Neutrophil (primary cell): ENCODE measurements around the gene ZNF639.

Experiments
- H3K27ac ChIP-seq: fragments of 200-600 bp; sonication (generic); 2 replicates; pipeline ENCODE4 v1.5.1; 2016; ENCODE audit warnings: mild to moderate bottlenecking, moderate library complexity
- H3K27me3 ChIP-seq: fragments of 200-600 bp; sonication (generic); 2 replicates; pipeline ENCODE4 v1.6.0; 2016; ENCODE audit warnings: mild to moderate bottlenecking
- H3K36me3 ChIP-seq: fragments of 200-600 bp; sonication (generic); 2 replicates; pipeline ENCODE4 v1.5.1; 2017
- H3K4me1 ChIP-seq, 2 experiments: fragments of 200-600 bp in 1 of 2; sonication (generic) in 1 of 2; 1 replicate in 1 of 2; 2 replicates in 1 of 2; pipeline versions ENCODE4 v1.5.1 to v1.6.1; 2013 to 2016; ENCODE audit warnings: low read depth in 1 of 2, low read length in 1 of 2, mild to moderate bottlenecking in 1 of 2, moderate library complexity in 1 of 2; ENCODE audit not compliant: control insufficient read depth in 1 of 2, insufficient read depth in 1 of 2
- H3K4me3 ChIP-seq, 2 experiments: fragments of 200-600 bp in 1 of 2; sonication (generic) in 1 of 2; 1 replicate in 1 of 2; 2 replicates in 1 of 2; pipeline ENCODE4 v1.5.1; 2013 to 2016; ENCODE audit warnings: low read depth in 1 of 2, low read length in 1 of 2, mild to moderate bottlenecking in 1 of 2, moderate library complexity in 1 of 2
- H3K9me3 ChIP-seq: fragments of 200-600 bp; sonication (generic); 2 replicates; pipeline ENCODE4 v1.5.1; 2016
- TF ChIP-seq, protein P1 (sequence below): fragments of 200-600 bp; sonication (generic); IDR thresholded peaks from 2 replicates; pipeline ENCODE4 v1.5.1; 2016; ENCODE audit warnings: antibody characterized with exemption

Gene ZNF639

DNA sequence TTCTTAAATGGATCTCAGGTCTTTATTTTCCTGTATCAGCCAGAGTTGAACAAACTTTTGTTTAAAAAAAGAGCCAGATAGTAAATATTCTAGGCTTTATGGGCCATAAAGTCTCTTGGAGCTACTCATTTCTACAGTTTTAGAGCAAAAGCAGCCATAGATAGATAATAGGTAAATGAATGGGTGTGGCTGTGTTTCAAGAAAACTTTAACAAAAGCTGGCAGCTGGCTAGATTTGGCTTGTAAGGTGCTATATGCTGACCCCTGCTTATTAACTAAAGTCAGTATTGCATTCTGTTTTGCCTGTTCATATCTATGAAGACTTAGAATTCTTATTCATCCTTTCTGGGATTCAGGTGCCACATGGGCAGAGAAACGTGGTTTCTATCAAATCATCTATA is 53.6 kb downstream of the ZNF639 start:
- H3K4me1 ChIP-seq, result no peaks in the 10 kb centered on the region
- no peaks in the 10 kb centered on the region for H3K9me3 ChIP-seq
- H3K27me3 ChIP-seq, result no peaks in the 10 kb centered on the region
- TF ChIP-seq, protein P1, sequence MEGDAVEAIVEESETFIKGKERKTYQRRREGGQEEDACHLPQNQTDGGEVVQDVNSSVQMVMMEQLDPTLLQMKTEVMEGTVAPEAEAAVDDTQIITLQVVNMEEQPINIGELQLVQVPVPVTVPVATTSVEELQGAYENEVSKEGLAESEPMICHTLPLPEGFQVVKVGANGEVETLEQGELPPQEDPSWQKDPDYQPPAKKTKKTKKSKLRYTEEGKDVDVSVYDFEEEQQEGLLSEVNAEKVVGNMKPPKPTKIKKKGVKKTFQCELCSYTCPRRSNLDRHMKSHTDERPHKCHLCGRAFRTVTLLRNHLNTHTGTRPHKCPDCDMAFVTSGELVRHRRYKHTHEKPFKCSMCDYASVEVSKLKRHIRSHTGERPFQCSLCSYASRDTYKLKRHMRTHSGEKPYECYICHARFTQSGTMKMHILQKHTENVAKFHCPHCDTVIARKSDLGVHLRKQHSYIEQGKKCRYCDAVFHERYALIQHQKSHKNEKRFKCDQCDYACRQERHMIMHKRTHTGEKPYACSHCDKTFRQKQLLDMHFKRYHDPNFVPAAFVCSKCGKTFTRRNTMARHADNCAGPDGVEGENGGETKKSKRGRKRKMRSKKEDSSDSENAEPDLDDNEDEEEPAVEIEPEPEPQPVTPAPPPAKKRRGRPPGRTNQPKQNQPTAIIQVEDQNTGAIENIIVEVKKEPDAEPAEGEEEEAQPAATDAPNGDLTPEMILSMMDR, result no peak
- H3K4me3 ChIP-seq, result no peak overlapping the region
- H3K36me3 ChIP-seq, result peaks cover 84% of the 10 kb centered on the region
- no peak overlapping the region for H3K27ac ChIP-seq
